HG03066 (cell line): ENCODE results near the gene ARL14.

ENCODE experiments used
- ATAC-seq: cut with Tn5 transposase; IDR thresholded peaks from one replicate; pipeline ENCODE4 v1.9.1; 2021; ENCODE audit warnings: low read depth; ENCODE audit not compliant: unreplicated experiment

ARL14 gene

DNA sequence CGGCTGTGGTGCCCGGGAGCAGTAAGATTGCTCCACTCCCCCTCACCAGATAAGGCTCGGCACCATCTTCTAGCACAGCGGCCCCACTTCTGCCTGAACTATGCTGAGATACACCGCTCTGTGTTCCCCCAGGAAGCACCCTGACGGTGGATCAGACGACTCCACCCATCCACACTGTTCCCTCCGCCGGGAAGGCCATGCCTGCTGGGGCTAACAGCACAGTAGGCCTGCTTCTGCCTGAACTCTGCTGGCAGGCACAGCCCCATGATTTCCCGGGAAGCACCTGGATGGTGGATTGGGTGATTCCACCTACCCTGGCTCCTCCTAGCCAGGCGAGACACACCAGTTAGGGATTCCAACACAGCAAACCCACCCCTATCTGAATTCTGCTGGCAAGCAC lies 42.8 kb downstream of the ARL14 start:
- no peak for ATAC-seq

DNA sequence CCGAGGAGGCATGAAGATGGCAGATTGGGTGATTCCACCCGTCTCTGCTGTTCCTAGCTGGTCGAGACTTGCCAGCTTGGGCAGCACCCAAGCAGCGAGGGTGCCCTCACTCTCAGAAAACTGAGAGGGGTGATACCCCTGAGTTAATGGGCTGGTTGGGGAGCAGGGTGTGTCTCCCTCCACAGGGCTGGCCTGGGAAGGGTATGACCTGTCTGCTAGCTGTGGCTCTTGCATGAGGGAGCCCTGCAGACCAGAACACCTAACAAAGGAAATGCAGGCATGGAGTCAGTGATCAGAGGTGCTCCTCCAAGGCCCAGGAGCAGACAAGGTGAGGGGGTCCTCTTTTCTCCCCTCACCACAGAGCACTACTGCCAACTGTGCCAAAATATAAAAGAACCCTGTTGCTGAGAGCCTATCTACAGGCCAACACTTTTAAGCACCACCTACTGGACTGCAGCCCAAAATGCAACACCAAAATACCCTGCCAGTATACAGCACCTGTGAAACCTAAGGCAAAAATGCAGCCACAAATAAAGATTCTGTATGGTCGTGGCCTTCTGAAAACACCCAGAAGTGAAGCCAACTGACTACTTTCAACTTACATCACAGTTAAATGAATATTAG lies 43.3 kb downstream of the ARL14 start:
- no peak for ATAC-seq

DNA sequence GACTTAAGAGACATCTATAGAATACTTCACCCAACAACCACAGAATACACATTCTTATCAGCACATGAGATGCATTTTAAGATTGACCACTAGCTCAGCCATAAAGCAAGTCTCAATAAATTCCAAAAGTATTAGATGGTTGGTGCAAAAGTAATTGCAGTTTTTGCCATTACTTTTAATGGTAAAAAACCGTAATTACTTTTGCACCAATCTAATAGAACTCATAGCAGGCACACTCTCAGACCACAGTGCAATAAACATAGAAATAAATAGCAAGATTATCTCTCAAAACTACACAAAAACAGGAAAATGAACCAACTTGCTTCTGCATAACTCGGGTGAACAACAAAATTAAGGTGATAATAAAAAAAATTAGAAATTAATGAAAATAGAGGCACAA lies 45.4 kb downstream of the ARL14 start:
- ATAC-seq = no peak

DNA sequence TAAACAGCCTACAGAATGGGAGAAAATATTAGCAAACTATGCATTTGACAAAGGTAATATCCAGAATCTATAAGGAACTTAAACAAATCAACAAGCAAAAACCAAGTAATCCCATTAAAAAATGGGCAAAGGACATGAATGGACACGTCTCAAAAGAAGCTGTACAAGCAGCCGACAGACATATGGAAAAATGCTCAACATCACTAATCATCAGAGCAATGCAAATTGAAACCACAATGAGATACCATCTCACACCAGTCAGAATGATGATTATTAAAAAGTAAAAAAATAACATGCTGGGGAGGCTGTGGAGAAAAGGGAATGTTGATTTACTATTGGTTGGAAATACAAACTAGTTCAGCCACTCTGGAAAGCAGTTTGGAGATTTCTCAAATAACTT lies 48.4 kb downstream of the ARL14 start:
- no peak for ATAC-seq
